ENCODE data around the gene RER1.

RER1 gene

GRCh38 chr1:2377751-2378440 lies 13.7 kb upstream of the RER1 start:
- no peak overlapping the region for H3K4me3 ChIP-seq (ENCODE audit: low read depth, low read length)
- no peak for TF ChIP-seq CTCF (IDR thresholded peaks at IDR 0.05; ENCODE audit: insufficient read depth, low read depth, low read length, missing control alignments)
- DNase-seq (ENCODE audit: low read depth): no peak

- no peak overlapping the region for H3K4me3 ChIP-seq (ENCODE audit: low read depth, low read length)
- DNase-seq (ENCODE audit: low read depth): no peak
- no peak for TF ChIP-seq CTCF (IDR thresholded peaks at IDR 0.05; ENCODE audit: insufficient read depth, low read depth, low read length, missing control alignments)
Measured at GRCh38 chr1:2378441-2378851, 13.2 kb upstream of the RER1 start.

- DNase-seq (ENCODE audit: low read depth): no peak
- TF ChIP-seq CTCF (IDR thresholded peaks at IDR 0.05; ENCODE audit: insufficient read depth, low read depth, low read length, missing control alignments): no peak
- no peak overlapping the region for H3K4me3 ChIP-seq (ENCODE audit: low read depth, low read length)
Measured at GRCh38 chr1:2378956-2379732, 12.5 kb upstream of the RER1 start.

GRCh38 chr1:2379733-2380404 lies 11.8 kb upstream of the RER1 start:
- no peak for DNase-seq (ENCODE audit: low read depth)
- no peak overlapping the region for H3K4me3 ChIP-seq (ENCODE audit: low read depth, low read length)
- no peak for TF ChIP-seq CTCF (IDR thresholded peaks at IDR 0.05; ENCODE audit: insufficient read depth, low read depth, low read length, missing control alignments)

- no peak for TF ChIP-seq CTCF (IDR thresholded peaks at IDR 0.05; ENCODE audit: insufficient read depth, low read depth, low read length, missing control alignments)
- no peak overlapping the region for H3K4me3 ChIP-seq (ENCODE audit: low read depth, low read length)
- no peak for DNase-seq (ENCODE audit: low read depth)
Measured at GRCh38 chr1:2380816-2381591, 10.6 kb upstream of the RER1 start.

- DNase-seq (ENCODE audit: low read depth): peak; percentile 75
- H3K4me3 ChIP-seq (ENCODE audit: low read depth, low read length): no peak overlapping the region
- TF ChIP-seq CTCF (IDR thresholded peaks at IDR 0.05; ENCODE audit: insufficient read depth, low read depth, low read length, missing control alignments): peak; percentile 89
Measured at GRCh38 chr1:2381741-2382620, 9.7 kb upstream of the RER1 start.
